Tongue (tissue), 2 donors: ENCODE data around the gene KMT2B. TPM values are rescaled to one million over a fixed set of nuclear protein-coding genes. Genes with fewer than 3 reads are reported as not detected.

Experiments used
- DNase-seq: peaks from one replicate; pipeline ENCODE4 v3.0.0-alpha.2; 2015
- total RNA-seq: library from RNA; depleted of rRNA; stranded (reverse); fragments of >200 nt; gene quantifications from one replicate; pipeline ENCODE4 v1.2.3, GENCODE V29; 2014

KMT2B gene
- total RNA-seq, 1 donor from 2014 or later: 13.1 TPM

- DNase-seq: no peak
These were observed 7.5 kb downstream of the KMT2B start for GRCh38 chr19:35725216-35725861.

- DNase-seq: no peak
These were observed 9.5 kb downstream of the KMT2B start for GRCh38 chr19:35727053-35727955.

- no peak for DNase-seq
These were observed 10.3 kb downstream of the KMT2B start for GRCh38 chr19:35727956-35728706.

- DNase-seq: no peak
These were observed 11.2 kb downstream of the KMT2B start for GRCh38 chr19:35729021-35729420.

- DNase-seq: no peak
These were observed 12.0 kb downstream of the KMT2B start for GRCh38 chr19:35729763-35730162.

- no peak for DNase-seq
These were observed 12.5 kb downstream of the KMT2B start for GRCh38 chr19:35730326-35730725.

- DNase-seq: no peak
These were observed 13.6 kb downstream of the KMT2B start for GRCh38 chr19:35731353-35731752.

GRCh38 chr19:35731779-35732405 lies 14.1 kb downstream of the KMT2B start:
- DNase-seq: no peak

GRCh38 chr19:35732540-35733179 lies 14.9 kb downstream of the KMT2B start:
- DNase-seq: no peak

GRCh38 chr19:35733180-35734125 lies 15.7 kb downstream of the KMT2B start:
- no peak for DNase-seq

- no peak for DNase-seq
These were observed 16.5 kb downstream of the KMT2B start for GRCh38 chr19:35734273-35734672.

- no peak for DNase-seq
These were observed 17.1 kb downstream of the KMT2B start for GRCh38 chr19:35734889-35735288.

- DNase-seq: no peak
These were observed 19.4 kb downstream of the KMT2B start for GRCh38 chr19:35736913-35737886.

GRCh38 chr19:35738021-35738886 lies 20.5 kb downstream of the KMT2B start:
- no peak for DNase-seq

GRCh38 chr19:35738887-35739229 lies 21.1 kb downstream of the KMT2B start:
- DNase-seq: no peak

GRCh38 chr19:35739275-35740107 lies 21.7 kb downstream of the KMT2B start:
- no peak for DNase-seq

GRCh38 chr19:35740108-35740422 lies 22.3 kb downstream of the KMT2B start:
- no peak for DNase-seq
